ENCODE data around the gene GPR137. TPM values are rescaled to one million over a fixed set of nuclear protein-coding genes. Genes with fewer than 3 reads are reported as not detected.
A peak's percentile ranks its signal among the peaks of the same experiment; 100 is the strongest.

Gene GPR137, protein sequence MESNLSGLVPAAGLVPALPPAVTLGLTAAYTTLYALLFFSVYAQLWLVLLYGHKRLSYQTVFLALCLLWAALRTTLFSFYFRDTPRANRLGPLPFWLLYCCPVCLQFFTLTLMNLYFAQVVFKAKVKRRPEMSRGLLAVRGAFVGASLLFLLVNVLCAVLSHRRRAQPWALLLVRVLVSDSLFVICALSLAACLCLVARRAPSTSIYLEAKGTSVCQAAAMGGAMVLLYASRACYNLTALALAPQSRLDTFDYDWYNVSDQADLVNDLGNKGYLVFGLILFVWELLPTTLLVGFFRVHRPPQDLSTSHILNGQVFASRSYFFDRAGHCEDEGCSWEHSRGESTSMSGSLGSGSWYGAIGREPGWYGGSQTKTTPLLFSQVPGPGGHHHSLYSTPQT
- polyA plus RNA-seq (2011; rRNA removed) (11.0 and 14.4 TPM in 2 replicates), polyA plus RNA-seq (2017; fragmentation: RNase III; extraction: RNeasy Plus Mini Kit Qiagen cat#74134 plus additional on column Dnase treatment) (33.9 to 38.5 TPM (median 37.4 TPM) in 3 replicates), polyA minus RNA-seq (2011; rRNA and poly(A)+ RNA removed) (17.2 and 17.6 TPM in 2 replicates)
- polyA plus RNA-seq (2012; cell fraction: cytosol; rRNA removed), result 27.0 and 40.8 TPM in 2 replicates
- 77.0 and 77.5 TPM in 2 replicates for polyA plus RNA-seq (2012; cell fraction: nucleus; rRNA removed)

DNA sequence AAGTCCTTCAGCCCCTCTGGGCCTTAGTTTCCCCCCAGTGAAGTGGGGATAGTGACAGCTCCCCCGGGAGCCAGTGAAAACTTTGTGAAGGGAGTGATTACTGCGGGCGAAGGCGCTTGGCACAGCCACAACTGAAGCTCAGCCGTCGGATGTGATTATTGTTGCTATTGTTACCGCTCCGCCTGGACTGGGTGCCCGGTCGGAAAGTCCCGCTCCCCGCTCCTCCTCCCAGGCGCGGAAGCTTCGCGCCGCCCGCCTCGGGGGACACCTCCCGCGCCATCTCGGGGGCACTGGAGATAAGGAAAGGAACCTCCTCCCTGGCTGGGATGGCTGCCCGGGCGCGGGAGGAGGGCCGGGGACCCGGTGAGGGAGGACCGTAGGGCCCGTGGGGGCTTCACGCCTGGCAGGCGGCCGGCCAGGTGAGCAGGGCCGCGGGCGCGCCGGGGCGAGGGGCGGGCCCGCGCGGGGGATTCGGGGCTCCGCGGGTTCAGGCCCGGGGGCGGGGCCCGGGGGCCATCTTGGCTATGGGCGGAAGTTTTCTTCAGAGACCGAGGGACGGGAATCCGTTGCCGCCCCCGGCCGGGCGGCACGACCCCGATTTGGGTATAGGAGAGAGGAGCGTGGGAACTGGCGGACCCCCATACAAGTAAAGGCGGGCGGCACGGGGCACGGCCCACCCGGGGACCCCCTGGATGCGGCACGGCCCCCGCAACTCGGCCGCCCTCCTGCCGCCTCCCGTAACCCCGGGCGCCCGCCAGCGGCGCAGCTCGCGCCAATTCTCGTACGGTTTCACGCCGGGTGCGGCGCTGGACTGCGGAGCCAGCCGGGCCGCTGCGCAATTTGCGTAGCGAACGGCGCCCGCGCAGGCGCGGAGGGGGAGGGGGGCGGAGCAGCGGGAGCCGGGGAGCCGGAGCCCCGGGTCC, at the start of gene GPR137:
Gene GPR137 (plus strand): TSS at position 887 of the 923 bp plus-strand sequence. CDS start 677 bp downstream, outside the sequence.
- ATAC-seq, result peak; percentile 65 to 68
- peak; percentile 75 to 79 for DNase-seq (ENCODE audit: low read depth in 1 of 2, low spot score in 1 of 2)
- H3K4me1 ChIP-seq, result peaks cover 17% of the 10 kb centered on the region; the same call in 1 of the 3 replicates
- H3K4me2 ChIP-seq, result peak within 1 kb of the TSS; percentile 86
- no peak for FAIRE-seq
- CTCF ChIA-PET, result interaction anchor here (1.3 to 20.5 kb wide), 6 partner anchors 14 to 42 kb away, joined by 3 to 448 read pairs (median 5); partner anchors contain the start of genes CATSPERZ, ESRRA, PLCB3 and PPP1R14B
- H3K4me3 ChIP-seq, result peak within 1 kb of the TSS; percentile 63
- 13% methylated on average over 8 of the region's 102 CpGs for WGBS (ENCODE audit: missing lambda C conversion rate)
- TF ChIP-seq CBX8 (IDR thresholded peaks at IDR 0.05), result no peak
- TF ChIP-seq CEBPB (IDR thresholded peaks at IDR 0.05), result no peak
- no peak for TF ChIP-seq CHD2 (IDR thresholded peaks at IDR 0.05; ENCODE audit: low read length, partially characterized antibody)
- TF ChIP-seq, protein P1, sequence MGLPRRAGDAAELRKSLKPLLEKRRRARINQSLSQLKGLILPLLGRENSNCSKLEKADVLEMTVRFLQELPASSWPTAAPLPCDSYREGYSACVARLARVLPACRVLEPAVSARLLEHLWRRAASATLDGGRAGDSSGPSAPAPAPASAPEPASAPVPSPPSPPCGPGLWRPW (IDR thresholded peaks at IDR 0.05), result no peak
- TF ChIP-seq MYC (IDR thresholded peaks at IDR 0.05; ENCODE audit: borderline replicate concordance, low read length), result no peak
- TF ChIP-seq BHLHE40 (IDR thresholded peaks at IDR 0.05; ENCODE audit: low read depth, low read length), result no peak
- TF ChIP-seq EHMT2 (IDR thresholded peaks at IDR 0.05; ENCODE audit: low read depth), result no peak
- TF ChIP-seq, protein P2, sequence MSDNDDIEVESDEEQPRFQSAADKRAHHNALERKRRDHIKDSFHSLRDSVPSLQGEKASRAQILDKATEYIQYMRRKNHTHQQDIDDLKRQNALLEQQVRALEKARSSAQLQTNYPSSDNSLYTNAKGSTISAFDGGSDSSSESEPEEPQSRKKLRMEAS (IDR thresholded peaks at IDR 0.05), result peak; percentile 50
- TF ChIP-seq MAFK (IDR thresholded peaks at IDR 0.05; ENCODE audit: partially characterized antibody), result no peak
- peak; percentile 59 for TF ChIP-seq PHF8 (IDR thresholded peaks at IDR 0.05; ENCODE audit: borderline replicate concordance, low read depth)
- no peak for TF ChIP-seq RARB (CRISPR knock-in tag; IDR thresholded peaks at IDR 0.05)
- TF ChIP-seq, protein P3, sequence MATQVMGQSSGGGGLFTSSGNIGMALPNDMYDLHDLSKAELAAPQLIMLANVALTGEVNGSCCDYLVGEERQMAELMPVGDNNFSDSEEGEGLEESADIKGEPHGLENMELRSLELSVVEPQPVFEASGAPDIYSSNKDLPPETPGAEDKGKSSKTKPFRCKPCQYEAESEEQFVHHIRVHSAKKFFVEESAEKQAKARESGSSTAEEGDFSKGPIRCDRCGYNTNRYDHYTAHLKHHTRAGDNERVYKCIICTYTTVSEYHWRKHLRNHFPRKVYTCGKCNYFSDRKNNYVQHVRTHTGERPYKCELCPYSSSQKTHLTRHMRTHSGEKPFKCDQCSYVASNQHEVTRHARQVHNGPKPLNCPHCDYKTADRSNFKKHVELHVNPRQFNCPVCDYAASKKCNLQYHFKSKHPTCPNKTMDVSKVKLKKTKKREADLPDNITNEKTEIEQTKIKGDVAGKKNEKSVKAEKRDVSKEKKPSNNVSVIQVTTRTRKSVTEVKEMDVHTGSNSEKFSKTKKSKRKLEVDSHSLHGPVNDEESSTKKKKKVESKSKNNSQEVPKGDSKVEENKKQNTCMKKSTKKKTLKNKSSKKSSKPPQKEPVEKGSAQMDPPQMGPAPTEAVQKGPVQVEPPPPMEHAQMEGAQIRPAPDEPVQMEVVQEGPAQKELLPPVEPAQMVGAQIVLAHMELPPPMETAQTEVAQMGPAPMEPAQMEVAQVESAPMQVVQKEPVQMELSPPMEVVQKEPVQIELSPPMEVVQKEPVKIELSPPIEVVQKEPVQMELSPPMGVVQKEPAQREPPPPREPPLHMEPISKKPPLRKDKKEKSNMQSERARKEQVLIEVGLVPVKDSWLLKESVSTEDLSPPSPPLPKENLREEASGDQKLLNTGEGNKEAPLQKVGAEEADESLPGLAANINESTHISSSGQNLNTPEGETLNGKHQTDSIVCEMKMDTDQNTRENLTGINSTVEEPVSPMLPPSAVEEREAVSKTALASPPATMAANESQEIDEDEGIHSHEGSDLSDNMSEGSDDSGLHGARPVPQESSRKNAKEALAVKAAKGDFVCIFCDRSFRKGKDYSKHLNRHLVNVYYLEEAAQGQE (IDR thresholded peaks at IDR 0.05), result 0 out of 2 replicates have a peak, but pooled peaks have one; percentile 21
- 0 out of 2 replicates have a peak, but pooled peaks have one; percentile 20 for TF ChIP-seq HOXB5 (CRISPR knock-in tag; IDR thresholded peaks at IDR 0.05)
- 0 out of 2 replicates have a peak, but pooled peaks have one; percentile 10 for TF ChIP-seq GATA3 (IDR thresholded peaks at IDR 0.05; ENCODE audit: borderline replicate concordance)
- TF ChIP-seq, protein P4, sequence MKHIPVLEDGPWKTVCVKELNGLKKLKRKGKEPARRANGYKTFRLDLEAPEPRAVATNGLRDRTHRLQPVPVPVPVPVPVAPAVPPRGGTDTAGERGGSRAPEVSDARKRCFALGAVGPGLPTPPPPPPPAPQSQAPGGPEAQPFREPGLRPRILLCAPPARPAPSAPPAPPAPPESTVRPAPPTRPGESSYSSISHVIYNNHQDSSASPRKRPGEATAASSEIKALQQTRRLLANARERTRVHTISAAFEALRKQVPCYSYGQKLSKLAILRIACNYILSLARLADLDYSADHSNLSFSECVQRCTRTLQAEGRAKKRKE (CRISPR knock-in tag; IDR thresholded peaks at IDR 0.05; ENCODE audit: low read depth), result no peak
- peak in 1 of 2 experiments; percentile 64; a peak in 3 of 5 replicates for TF ChIP-seq JUN (IDR thresholded peaks at IDR 0.05)
- TF ChIP-seq ZFP36 (IDR thresholded peaks at IDR 0.05; ENCODE audit: borderline replicate concordance, partially characterized antibody), result no peak
- TF ChIP-seq HOXA7 (CRISPR knock-in tag; IDR thresholded peaks at IDR 0.05), result no peak
- peak; percentile 38 for TF ChIP-seq POLR2A (IDR thresholded peaks at IDR 0.05; ENCODE audit: low read length)
- TF ChIP-seq ESRRA (IDR thresholded peaks at IDR 0.05; ENCODE audit: borderline replicate concordance, low read length), result peak; percentile 65; the same call in 1 of the 2 replicates
- H3K9me3 ChIP-seq, result no peaks in the 10 kb centered on the region
- POLR2A ChIA-PET, result interaction anchor here (0.6 to 5.8 kb wide), 9 partner anchors 9 to 100 kb away, joined by 3 to 49 read pairs (median 6); partner anchors contain the start of genes ESRRA, FKBP2, PRDX5 and STIP1
- H3K27ac ChIP-seq, result peak within 1 kb of the TSS; percentile 93 to 98

Data from A549 (cell line).